ENCODE measurements around the gene PCCA. TPM values are rescaled to one million over a fixed set of nuclear protein-coding genes. Genes with fewer than 3 reads are reported as not detected.

Gene PCCA
- total RNA-seq, 1 experiment from 2014 or later, result 8.9 TPM

DNA sequence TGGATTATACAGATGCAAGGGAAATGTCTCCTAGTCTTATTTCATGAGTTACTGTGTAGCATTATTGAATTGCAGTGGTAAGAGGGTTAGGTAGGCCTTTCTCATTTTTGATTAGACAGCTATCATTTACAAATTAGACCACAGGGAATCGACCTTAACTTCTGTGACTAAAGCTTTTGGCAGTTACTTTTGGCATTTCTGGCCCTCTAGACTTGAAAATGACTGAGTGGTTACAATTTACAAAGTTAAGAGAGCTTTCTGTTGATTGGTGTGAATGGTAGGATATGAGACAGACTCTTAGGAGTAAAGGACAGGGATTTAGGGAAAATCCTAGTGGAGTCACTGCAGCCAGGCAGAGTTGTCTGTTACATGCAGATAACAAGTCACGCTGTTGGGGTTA lies 413.6 kb downstream of the PCCA start:
- no TSS peak for BruUV-seq (replicated peaks)
- Mint-ChIP-seq H3K4me3 (ENCODE audit: low read depth, unreplicated experiment) (no peak overlapping the region), H3K4me1 (ENCODE audit: low read depth, unreplicated experiment) (no peaks in the 10 kb centered on the region), H3K9me3 (ENCODE audit: low read depth, unreplicated experiment) (no peaks in the 10 kb centered on the region), H3K27ac (ENCODE audit: unreplicated experiment) (no peak overlapping the region), H3K36me3 (ENCODE audit: insufficient read depth, unreplicated experiment) (no peaks in the 10 kb centered on the region), H3K27me3 (ENCODE audit: unreplicated experiment) (no peaks in the 10 kb centered on the region)
- CTCF ChIA-PET, result no interaction called here
- intact Hi-C loops (cut with micrococcal nuclease; ENCODE audit: unreplicated experiment), result no loop called here
- TF ChIP-seq, protein P1, sequence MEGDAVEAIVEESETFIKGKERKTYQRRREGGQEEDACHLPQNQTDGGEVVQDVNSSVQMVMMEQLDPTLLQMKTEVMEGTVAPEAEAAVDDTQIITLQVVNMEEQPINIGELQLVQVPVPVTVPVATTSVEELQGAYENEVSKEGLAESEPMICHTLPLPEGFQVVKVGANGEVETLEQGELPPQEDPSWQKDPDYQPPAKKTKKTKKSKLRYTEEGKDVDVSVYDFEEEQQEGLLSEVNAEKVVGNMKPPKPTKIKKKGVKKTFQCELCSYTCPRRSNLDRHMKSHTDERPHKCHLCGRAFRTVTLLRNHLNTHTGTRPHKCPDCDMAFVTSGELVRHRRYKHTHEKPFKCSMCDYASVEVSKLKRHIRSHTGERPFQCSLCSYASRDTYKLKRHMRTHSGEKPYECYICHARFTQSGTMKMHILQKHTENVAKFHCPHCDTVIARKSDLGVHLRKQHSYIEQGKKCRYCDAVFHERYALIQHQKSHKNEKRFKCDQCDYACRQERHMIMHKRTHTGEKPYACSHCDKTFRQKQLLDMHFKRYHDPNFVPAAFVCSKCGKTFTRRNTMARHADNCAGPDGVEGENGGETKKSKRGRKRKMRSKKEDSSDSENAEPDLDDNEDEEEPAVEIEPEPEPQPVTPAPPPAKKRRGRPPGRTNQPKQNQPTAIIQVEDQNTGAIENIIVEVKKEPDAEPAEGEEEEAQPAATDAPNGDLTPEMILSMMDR (IDR thresholded peaks at IDR 0.05; ENCODE audit: unreplicated experiment), result no peak
- no peak for DNase-seq

DNA sequence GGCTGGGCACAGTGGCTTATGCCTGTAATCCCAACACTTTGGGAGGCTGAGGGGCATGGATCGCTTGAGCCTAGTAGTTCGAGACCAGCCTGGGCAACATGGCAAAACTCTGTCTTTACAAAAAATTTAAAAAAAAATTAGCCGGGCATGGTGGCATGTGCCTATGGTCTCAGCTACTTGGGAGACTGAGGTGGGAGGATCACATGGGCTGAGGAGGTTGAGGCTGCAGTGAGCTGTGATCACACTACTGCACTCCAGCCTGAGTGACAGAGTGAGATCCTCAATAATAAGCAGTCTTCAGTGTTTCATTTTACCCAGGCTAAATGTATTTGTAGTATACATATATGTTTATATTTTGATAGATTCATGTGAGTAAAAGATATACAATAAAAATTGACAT lies 414.7 kb downstream of the PCCA start:
- no peak overlapping the region for H3K4me3 Mint-ChIP-seq (ENCODE audit: low read depth, unreplicated experiment)
- intact Hi-C loops (cut with micrococcal nuclease; ENCODE audit: unreplicated experiment), result no loop called here
- TF ChIP-seq, protein P1 (IDR thresholded peaks at IDR 0.05; ENCODE audit: unreplicated experiment), result no peak
- no peaks in the 10 kb centered on the region for H3K4me1 Mint-ChIP-seq (ENCODE audit: low read depth, unreplicated experiment)
- H3K27ac Mint-ChIP-seq (ENCODE audit: unreplicated experiment), result no peak overlapping the region
- H3K27me3 Mint-ChIP-seq (ENCODE audit: unreplicated experiment), result no peaks in the 10 kb centered on the region
- no peaks in the 10 kb centered on the region for H3K9me3 Mint-ChIP-seq (ENCODE audit: low read depth, unreplicated experiment)
- DNase-seq, result no peak
- no peaks in the 10 kb centered on the region for H3K36me3 Mint-ChIP-seq (ENCODE audit: insufficient read depth, unreplicated experiment)
- BruUV-seq (replicated peaks), result no TSS peak
- CTCF ChIA-PET, result no interaction called here

DNA sequence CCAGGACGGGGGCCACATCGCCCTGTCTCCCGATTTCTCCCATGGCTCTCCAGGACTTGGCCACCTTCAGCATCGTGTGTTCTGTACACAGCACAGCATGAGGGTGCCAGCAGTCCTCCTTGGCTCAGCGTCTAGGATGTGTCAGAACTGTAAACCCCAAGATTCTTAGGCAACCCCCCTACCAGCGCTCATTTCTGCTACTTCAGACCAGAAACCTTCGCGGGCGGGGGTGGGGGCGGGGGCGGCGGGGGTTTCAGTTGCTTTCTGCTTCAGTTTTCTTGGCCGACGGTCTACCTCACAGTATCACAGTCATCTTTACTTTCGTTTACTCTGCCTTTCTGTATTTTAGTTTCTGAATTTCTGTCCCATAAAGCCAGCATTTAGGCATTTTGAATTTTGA lies 417.3 kb downstream of the PCCA start:
- CTCF ChIA-PET, result no interaction called here
- intact Hi-C loops (cut with micrococcal nuclease; ENCODE audit: unreplicated experiment), result no loop called here

DNA sequence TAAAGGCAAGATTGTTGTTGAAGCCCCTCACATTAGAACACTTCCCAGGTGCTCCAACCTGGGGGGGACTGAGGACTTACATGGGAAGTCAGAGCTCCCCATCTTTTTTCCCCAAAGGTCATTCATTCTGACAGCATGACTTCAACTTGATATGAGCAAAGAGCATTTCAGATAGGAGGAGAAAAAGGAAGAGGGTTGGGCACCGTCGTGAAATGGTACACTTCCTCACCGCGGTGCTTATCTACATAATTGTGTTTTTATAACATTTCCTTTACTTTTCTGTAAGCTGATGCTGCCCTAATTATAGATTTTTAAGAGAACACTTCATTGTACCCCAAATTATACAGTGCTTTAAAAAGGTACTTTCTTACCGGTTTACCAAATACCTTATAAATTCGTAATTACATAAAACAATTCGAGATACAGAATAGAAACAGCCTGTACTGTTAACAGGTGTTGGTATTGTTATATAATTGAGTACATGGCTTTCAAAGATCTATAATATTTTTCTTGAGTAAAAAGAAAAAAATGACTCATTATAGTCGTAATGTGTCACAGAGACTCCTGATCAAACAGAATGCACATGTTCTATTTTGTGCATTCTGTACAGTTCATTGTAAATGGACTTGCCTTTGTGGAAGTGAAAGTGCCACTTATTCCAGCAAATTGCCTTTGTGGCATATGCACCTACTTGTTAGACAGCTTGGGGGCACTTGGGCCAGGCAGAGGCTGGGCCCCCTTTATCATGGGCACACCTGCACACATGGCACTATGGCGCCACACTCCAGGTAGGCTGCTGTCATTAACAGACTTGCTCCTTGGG lies 417.9 kb downstream of the PCCA start:
- Mint-ChIP-seq H3K4me1 (ENCODE audit: low read depth, unreplicated experiment) (no peaks in the 10 kb centered on the region), H3K27ac (ENCODE audit: unreplicated experiment) (no peak overlapping the region), H3K4me3 (ENCODE audit: low read depth, unreplicated experiment) (no peak overlapping the region), H3K27me3 (ENCODE audit: unreplicated experiment) (no peaks in the 10 kb centered on the region), H3K36me3 (ENCODE audit: insufficient read depth, unreplicated experiment) (no peaks in the 10 kb centered on the region), H3K9me3 (ENCODE audit: low read depth, unreplicated experiment) (no peaks in the 10 kb centered on the region)
- DNase-seq, result no peak
- BruUV-seq (replicated peaks), result no TSS peak
- TF ChIP-seq, protein P1 (IDR thresholded peaks at IDR 0.05; ENCODE audit: unreplicated experiment), result no peak
- intact Hi-C loops (cut with micrococcal nuclease; ENCODE audit: unreplicated experiment), result no loop called here
- CTCF ChIA-PET, result no interaction called here

More for the DNA sequence above, 417.3 kb downstream of the PCCA start:
- H3K4me3 Mint-ChIP-seq (ENCODE audit: low read depth, unreplicated experiment), result no peak overlapping the region
- no peaks in the 10 kb centered on the region for H3K27me3 Mint-ChIP-seq (ENCODE audit: unreplicated experiment)
- H3K9me3 Mint-ChIP-seq (ENCODE audit: low read depth, unreplicated experiment), result no peaks in the 10 kb centered on the region
- no peak overlapping the region for H3K27ac Mint-ChIP-seq (ENCODE audit: unreplicated experiment)
- TF ChIP-seq, protein P1 (IDR thresholded peaks at IDR 0.05; ENCODE audit: unreplicated experiment), result no peak
- H3K4me1 Mint-ChIP-seq (ENCODE audit: low read depth, unreplicated experiment), result no peaks in the 10 kb centered on the region
- no peaks in the 10 kb centered on the region for H3K36me3 Mint-ChIP-seq (ENCODE audit: insufficient read depth, unreplicated experiment)
- BruUV-seq (replicated peaks), result no TSS peak
- DNase-seq, result no peak
